ENCODE results near the gene NUP214. TPM values are rescaled to one million over a fixed set of nuclear protein-coding genes. Genes with fewer than 3 reads are reported as not detected.
"Not testable (repeated sequence)": the region's sequence is repeated elsewhere in the genome, so short reads cannot be mapped to it uniquely, and the experiment has no call there.

NUP214 gene
- total RNA-seq, 2 experiments from 2014 or later, result 45.5 to 49.9 TPM

DNA sequence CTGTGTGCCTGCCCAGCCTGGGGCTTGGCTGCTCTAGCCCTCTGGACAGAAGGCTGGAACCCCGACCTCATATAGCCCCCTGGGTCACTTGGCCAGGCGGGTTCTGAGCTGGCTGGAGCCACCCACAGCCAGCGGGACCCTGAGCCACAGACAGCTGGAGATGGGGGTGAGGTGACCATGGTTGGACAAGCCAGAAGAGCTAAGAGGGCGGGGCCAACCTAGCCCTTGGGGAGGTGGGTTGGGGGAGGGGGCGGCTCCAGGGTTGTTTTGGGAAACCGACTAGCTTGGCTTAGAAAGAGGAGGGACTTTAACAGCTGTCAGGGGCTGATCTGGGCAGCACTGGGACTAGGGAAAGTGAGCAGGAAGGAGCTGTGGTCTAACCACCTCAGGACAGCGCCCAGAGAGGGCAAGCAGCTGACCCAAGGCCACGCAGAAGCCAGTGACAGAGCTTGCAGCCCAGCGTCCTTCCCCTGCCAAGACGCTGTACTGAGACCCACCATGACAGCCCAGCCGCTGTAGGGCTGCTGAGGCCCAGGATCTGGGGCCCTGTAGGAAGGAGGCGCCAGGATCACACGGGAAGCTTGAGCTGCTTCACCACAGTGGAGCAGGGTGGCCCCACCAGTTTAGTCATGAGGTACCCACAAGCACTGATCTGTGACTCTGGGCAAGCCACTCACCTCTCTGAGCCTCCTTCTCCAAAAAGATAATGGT, 26.8 kb upstream of the NUP214 start:
- no peaks in the 10 kb centered on the region for H3K9me3 Mint-ChIP-seq
- H3K4me1 Mint-ChIP-seq (ENCODE audit: low read depth), result peaks cover 7% of the 10 kb centered on the region
- no peak overlapping the region for H3K4me3 Mint-ChIP-seq
- CTCF ChIA-PET, result interaction anchor here (1.4 kb wide), 1 partner anchor 41 kb away, joined by 5 read pairs; no protein-coding TSS in a partner anchor
- H3K27ac Mint-ChIP-seq, result no peak overlapping the region
- intact Hi-C loops (cut with micrococcal nuclease), result no loop called here
- no peak for DNase-seq
- H3K27me3 Mint-ChIP-seq, result peaks cover 27% of the 10 kb centered on the region
- no peaks in the 10 kb centered on the region for H3K36me3 Mint-ChIP-seq
- POLR2A ChIA-PET, result interaction anchor here (1.0 kb wide), 1 partner anchor 27 kb away, joined by 3 read pairs; the partner anchor contains the start of gene NUP214

DNA sequence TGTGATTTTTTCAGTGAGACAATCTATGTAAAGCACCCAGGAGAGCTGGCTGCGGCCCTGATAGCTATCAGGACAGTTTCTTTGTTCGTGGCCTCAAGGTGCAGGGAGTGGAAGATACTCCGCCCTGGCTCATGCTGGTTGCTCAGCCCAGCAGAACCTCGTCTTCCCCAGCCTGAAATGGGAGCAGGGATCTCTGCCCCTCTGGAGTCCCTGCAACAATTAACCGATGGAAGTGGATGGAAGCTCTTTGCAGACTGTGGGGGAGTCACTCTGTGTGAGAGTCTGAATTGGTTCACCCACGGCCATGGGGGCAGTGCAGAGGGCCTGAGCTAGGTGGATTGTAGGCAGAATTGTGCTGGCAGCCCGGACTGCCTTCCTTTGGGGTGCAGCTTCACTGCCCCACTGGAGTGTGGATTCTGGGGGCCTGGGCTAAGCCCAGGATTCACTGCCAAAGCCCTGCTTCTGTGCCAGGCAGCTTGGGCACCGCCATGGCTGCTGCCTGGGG, 26.2 kb upstream of the NUP214 start:
- no peak overlapping the region for H3K27ac Mint-ChIP-seq
- CTCF ChIA-PET, result interaction anchor here (1.4 kb wide), 1 partner anchor 41 kb away, joined by 5 read pairs; no protein-coding TSS in a partner anchor
- POLR2A ChIA-PET, result interaction anchor here (1.0 kb wide), 1 partner anchor 26 kb away, joined by 3 read pairs; the partner anchor contains the start of gene NUP214
- no peak overlapping the region for H3K4me3 Mint-ChIP-seq
- H3K36me3 Mint-ChIP-seq, result no peaks in the 10 kb centered on the region
- peaks cover 7% of the 10 kb centered on the region for H3K4me1 Mint-ChIP-seq (ENCODE audit: low read depth)
- intact Hi-C loops (cut with micrococcal nuclease), result no loop called here
- no peaks in the 10 kb centered on the region for H3K9me3 Mint-ChIP-seq
- DNase-seq, result no peak
- peaks cover 27% of the 10 kb centered on the region for H3K27me3 Mint-ChIP-seq

DNA sequence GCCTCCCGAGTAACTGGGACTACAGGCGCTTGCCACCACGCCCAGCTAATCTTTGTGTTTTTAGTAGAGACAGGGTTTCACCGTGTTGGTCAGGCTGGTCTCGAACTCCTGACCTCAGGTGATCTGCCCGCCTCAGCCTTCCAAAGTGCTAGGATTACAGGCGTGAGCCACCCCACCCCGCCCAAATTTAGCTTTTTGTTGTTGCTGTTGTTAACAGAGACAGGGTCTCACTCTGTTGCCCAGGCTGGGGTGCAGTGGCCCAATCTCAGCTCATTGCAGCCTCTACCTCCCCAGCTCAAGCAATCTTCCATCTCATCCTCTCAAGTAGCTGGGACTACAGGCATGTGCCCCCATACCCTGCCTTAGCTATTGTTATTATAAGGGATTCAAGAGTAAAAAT, 25.5 kb upstream of the NUP214 start:
- intact Hi-C loops (cut with micrococcal nuclease); H3K27ac Mint-ChIP-seq; H3K4me1 Mint-ChIP-seq (ENCODE audit: low read depth); H3K4me3 Mint-ChIP-seq; DNase-seq; POLR2A ChIA-PET; H3K36me3 Mint-ChIP-seq; H3K9me3 Mint-ChIP-seq; CTCF ChIA-PET: not testable (repeated sequence)
- H3K27me3 Mint-ChIP-seq, result peaks cover 20% of the 10 kb centered on the region

DNA sequence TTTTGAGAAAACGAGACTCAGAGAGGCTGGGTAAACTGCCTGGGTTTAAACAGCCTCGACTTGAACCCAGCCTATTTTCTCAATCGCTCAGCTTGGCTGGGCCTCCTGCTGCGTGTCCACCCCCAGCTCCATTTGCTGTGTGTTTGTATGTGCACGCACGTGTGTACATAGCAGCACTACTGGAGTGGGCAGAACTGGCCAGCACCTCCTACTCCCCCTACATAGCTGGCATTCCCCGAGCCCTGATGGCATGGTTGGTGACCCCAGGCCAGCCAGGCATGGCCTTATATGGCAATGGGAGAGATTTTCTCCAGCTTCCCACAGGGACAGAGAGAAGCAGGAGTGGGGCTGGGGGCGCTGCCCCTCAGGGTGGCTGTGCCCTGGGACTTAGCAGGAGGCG, 24.9 kb upstream of the NUP214 start:
- CTCF ChIA-PET, result no interaction called here
- POLR2A ChIA-PET, result no interaction called here
- DNase-seq, result no peak

DNA sequence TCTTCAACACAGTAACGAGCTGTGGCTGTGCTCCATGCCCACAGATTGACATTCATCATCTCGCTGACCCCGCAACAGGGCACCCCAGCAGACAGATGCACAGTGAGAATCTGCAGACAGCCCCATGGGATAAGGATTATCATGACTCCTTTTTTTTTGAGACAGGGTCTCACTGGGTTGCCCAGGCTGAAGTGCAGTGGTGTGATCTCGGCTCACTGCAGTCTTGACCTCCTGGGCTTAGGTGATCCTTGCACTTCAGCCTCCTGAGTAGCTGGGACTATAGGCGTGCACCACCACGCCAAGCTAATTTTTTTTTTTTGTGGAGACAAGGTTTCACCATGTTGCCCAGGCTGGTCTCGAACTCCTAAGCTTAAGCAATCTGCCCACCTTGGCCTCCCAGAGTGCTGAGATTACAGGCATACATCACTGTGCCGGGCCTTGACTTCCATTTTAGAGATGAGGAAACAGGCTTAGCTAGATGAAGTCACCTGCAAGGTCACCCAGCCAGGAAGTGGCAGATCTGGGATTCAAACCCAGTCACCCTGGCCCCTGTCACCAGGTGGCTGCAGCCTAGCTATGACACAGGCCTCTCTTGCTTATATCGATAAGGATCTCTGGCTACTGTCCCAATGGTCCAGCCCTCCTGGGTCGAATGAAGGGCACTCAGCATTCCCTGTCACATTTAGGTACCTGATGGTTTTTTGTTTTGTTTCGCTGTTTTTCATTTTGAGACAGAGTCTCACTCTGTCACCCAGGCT, 24.0 kb upstream of the NUP214 start:
- no peaks in the 10 kb centered on the region for H3K36me3 Mint-ChIP-seq
- H3K4me3 Mint-ChIP-seq, result no peak overlapping the region
- CTCF ChIA-PET, result no interaction called here
- intact Hi-C loops (cut with micrococcal nuclease), result no loop called here
- POLR2A ChIA-PET, result no interaction called here
- H3K9me3 Mint-ChIP-seq, result no peaks in the 10 kb centered on the region
- peaks cover 4% of the 10 kb centered on the region for H3K4me1 Mint-ChIP-seq (ENCODE audit: low read depth)
- no peak overlapping the region for H3K27ac Mint-ChIP-seq
- peaks cover 9% of the 10 kb centered on the region for H3K27me3 Mint-ChIP-seq
- DNase-seq, result no peak

More for the DNA sequence above, 24.9 kb upstream of the NUP214 start:
- Mint-ChIP-seq H3K27me3 (peaks cover 15% of the 10 kb centered on the region), H3K36me3 (no peaks in the 10 kb centered on the region), H3K27ac (no peak overlapping the region), H3K9me3 (no peaks in the 10 kb centered on the region), H3K4me3 (no peak overlapping the region), H3K4me1 (ENCODE audit: low read depth) (peaks cover 7% of the 10 kb centered on the region)
- intact Hi-C loops (cut with micrococcal nuclease), result no loop called here

DNA sequence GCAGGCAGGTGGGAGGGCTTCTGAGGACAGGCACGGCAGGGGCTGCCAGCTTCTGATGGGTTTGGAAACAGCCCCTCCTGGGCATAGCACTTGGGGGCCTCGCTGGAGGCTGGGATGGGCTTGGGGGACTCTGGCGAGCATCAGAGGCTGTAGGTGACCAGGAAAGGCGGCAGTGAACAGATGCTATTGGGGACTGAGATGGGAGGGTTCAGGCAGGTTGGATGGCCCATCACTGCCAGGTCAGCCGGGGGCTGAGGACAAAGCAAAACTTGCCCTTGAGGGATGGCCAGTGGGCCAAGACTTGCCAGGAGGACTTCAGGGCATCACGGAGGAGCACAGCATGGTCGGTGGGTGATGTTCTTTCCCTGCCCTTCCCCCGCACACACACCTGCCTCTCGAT, 22.4 kb upstream of the NUP214 start:
- no peak for DNase-seq
- intact Hi-C loops (cut with micrococcal nuclease), result no loop called here
- no peaks in the 10 kb centered on the region for H3K36me3 Mint-ChIP-seq
- H3K27me3 Mint-ChIP-seq, result no peaks in the 10 kb centered on the region
- no peaks in the 10 kb centered on the region for H3K9me3 Mint-ChIP-seq
- no peaks in the 10 kb centered on the region for H3K4me1 Mint-ChIP-seq (ENCODE audit: low read depth)
- no peak overlapping the region for H3K27ac Mint-ChIP-seq
- POLR2A ChIA-PET, result no interaction called here
- H3K4me3 Mint-ChIP-seq, result no peak overlapping the region
- CTCF ChIA-PET, result no interaction called here

DNA sequence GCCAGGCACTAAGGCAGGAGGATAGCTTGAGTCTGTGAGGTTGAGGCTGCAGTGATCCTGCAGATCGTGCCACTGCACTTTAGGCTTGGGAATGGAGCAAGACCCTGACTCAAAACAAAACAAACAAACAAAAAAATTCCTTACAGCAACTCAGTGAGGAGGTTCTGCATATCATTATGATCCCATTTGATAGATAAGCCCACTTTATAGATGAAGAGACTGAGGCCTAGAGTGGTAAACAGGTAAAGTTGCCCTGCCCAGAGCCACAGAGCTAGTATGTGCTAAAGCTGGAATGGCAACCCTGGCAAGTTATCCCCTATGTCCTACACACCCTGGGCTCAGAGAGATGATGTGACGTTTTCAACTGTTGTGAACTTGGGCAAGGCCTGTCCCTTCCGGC, 21.9 kb upstream of the NUP214 start:
- H3K36me3 Mint-ChIP-seq, result no peaks in the 10 kb centered on the region
- H3K4me1 Mint-ChIP-seq (ENCODE audit: low read depth), result no peaks in the 10 kb centered on the region
- no peaks in the 10 kb centered on the region for H3K9me3 Mint-ChIP-seq
- H3K27ac Mint-ChIP-seq, result no peak overlapping the region
- ChIA-PET POLR2A (no interaction called here), CTCF (no interaction called here)
- intact Hi-C loops (cut with micrococcal nuclease), result no loop called here
- H3K4me3 Mint-ChIP-seq, result no peak overlapping the region
- no peak for DNase-seq
- H3K27me3 Mint-ChIP-seq, result no peaks in the 10 kb centered on the region

DNA sequence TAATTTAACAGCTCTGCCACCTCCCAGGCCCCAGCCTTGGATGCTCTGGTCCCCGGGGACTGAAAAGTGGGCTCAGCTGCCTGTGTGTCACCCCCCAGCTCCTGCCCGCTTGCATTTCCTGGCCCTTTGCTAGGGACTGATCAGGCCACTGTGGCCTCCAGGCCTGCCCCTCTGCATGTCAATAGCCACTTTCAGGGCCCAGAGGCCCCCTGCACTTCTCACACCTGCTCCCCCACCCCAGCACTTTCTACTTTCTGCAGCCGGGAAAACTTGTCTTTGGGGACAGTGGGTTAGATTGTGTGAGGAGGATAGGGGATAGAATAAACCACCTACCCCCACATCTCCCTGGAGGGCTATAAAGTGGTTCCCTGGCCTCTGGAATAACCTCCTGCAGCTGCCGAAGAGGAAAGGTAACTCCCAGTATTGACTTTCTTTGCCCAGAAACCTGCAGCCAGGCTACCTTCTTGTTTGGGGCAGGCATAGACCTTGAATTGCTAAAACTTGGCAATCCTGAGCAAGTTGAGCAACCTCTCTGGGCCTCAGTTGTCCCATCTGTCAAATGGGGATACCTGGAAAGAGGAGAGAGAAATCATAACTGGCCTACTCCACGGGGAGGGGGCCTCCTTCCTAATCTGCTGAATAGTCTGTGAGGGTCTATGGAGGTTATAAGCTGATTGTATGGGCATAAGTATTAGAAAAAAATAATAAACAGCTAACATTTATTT, 21.2 kb upstream of the NUP214 start:
- DNase-seq, result no peak
- ChIA-PET CTCF (interaction anchor here (0.6 kb wide), 1 partner anchor 351 kb away, joined by 3 read pairs; no protein-coding TSS in a partner anchor), POLR2A (no interaction called here)
- Mint-ChIP-seq H3K4me1 (ENCODE audit: low read depth) (no peaks in the 10 kb centered on the region), H3K4me3 (no peak overlapping the region), H3K27ac (no peak overlapping the region), H3K9me3 (no peaks in the 10 kb centered on the region), H3K27me3 (no peaks in the 10 kb centered on the region), H3K36me3 (no peaks in the 10 kb centered on the region)
- intact Hi-C loops (cut with micrococcal nuclease), result no loop called here

DNA sequence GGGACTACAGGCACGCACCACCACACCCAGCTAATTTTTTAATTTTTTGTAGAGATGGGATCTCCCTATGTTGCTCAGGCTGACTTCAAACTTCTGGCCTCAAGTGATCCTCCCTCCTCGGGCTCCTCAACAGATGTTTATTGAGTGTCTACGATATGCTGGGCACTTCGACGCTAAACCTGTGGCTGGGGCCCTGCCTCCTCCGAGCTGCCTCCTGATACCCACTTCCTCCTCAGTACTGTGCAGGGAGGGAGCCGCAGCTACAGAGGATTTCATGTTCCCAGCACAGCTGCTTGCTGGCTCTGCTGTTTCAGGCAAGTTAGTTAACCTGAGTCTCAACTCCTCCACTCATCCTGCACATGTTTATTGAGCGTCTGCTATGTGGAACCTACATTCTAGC, 19.4 kb upstream of the NUP214 start:
- H3K27me3 Mint-ChIP-seq, result peaks cover 1% of the 10 kb centered on the region
- intact Hi-C loops (cut with micrococcal nuclease), result no loop called here
- no peak for DNase-seq
- ChIA-PET POLR2A (interaction anchor here (1.1 kb wide), 1 partner anchor 9 kb away, joined by 3 read pairs; no protein-coding TSS in a partner anchor), CTCF (no interaction called here)
- no peak overlapping the region for H3K4me3 Mint-ChIP-seq
- no peaks in the 10 kb centered on the region for H3K36me3 Mint-ChIP-seq
- H3K9me3 Mint-ChIP-seq, result no peaks in the 10 kb centered on the region
- no peaks in the 10 kb centered on the region for H3K4me1 Mint-ChIP-seq (ENCODE audit: low read depth)
- H3K27ac Mint-ChIP-seq, result no peak overlapping the region

DNA sequence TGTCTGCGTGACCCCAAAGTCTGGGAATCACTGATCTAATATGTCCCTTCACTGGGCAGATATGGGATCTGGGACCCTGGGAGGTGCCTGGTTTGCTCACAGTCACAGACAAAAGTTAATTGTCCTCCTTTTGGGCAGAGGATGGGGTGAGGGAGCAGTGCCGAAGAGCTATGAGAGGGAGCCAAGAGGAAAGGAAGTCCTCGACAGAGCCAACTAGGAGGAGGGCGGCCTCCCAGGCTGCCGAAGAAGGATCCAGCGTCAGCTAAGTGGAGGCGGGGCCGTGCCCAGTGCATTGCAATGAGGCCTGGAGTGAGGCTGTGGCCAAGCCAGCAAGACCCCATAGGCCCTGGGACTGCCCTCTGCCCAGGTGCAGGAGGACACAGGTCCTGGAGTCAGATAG, 17.6 kb upstream of the NUP214 start:
- Mint-ChIP-seq H3K27ac (no peak overlapping the region), H3K27me3 (peaks cover 3% of the 10 kb centered on the region), H3K4me1 (ENCODE audit: low read depth) (no peaks in the 10 kb centered on the region), H3K36me3 (no peaks in the 10 kb centered on the region), H3K9me3 (no peaks in the 10 kb centered on the region), H3K4me3 (no peak overlapping the region)
- DNase-seq, result no peak
- intact Hi-C loops (cut with micrococcal nuclease), result no loop called here
- POLR2A ChIA-PET, result no interaction called here
- CTCF ChIA-PET, result interaction anchor here (1.0 kb wide), 1 partner anchor 237 kb away, joined by 3 read pairs; no protein-coding TSS in a partner anchor

DNA sequence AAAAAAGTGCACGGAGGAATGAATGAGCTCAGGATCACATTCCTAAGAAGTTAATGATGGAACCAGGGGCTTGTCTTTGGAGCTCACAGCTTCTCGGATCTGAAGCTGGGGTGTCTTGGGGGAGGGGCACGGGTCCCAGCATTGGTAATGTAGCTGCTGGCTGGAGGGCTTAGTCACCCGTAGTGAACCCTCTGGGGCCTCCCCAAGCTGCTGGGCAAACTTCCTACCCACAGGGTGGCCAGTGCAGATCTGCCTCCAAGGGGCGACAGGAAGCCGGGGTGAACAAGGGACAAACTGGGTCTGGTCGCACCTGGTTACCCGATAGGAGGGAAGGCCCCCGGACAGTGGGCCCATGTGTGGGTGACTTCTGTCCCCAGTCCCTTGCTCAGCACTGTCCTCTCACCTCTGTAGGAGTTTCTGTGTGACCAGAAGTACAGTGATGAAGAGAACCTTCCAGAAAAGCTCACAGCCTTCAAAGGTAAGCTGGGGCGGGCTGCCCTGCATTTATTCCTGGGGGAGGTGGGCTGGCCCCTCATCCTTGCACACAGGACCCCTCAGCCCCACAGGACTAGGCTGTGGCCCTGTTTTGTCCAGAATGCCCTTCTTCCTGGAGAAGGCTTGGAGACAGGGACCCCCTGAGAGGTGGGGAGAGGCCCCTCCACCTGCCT, 14.1 kb upstream of the NUP214 start:
- Mint-ChIP-seq H3K4me3 (no peak overlapping the region), H3K4me1 (ENCODE audit: low read depth) (no peaks in the 10 kb centered on the region), H3K27me3 (peaks cover 4% of the 10 kb centered on the region), H3K9me3 (no peaks in the 10 kb centered on the region), H3K36me3 (no peaks in the 10 kb centered on the region), H3K27ac (no peak overlapping the region)
- POLR2A ChIA-PET, result no interaction called here
- CTCF ChIA-PET, result no interaction called here
- no peak for DNase-seq
- intact Hi-C loops (cut with micrococcal nuclease), result no loop called here

DNA sequence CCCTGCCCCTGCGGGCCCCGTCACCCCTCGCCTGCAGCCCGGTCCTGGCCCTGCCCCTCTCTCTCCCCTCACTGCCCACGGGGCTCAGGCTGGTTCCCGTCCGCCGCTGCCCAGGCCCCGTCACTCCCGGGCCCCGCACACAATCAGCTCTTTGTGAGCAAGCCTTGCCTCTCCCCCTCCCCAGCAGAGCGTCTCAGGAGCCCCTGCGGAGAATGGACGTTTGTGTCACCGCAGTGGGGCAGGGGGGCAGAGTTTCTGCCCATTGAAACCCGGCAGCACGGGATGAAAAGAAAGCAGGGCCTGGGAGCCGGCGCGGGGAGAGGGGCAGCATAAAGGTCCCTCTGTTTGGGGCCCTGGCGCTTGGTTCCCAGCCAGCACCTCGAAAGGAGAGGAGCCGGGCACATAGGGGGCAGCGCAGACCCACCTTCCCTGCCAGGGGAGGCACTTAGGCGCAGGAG, 13.5 kb upstream of the NUP214 start:
- POLR2A ChIA-PET, result no interaction called here
- H3K27me3 Mint-ChIP-seq, result peaks cover 4% of the 10 kb centered on the region
- no peak overlapping the region for H3K27ac Mint-ChIP-seq
- CTCF ChIA-PET, result no interaction called here
- no peaks in the 10 kb centered on the region for H3K9me3 Mint-ChIP-seq
- H3K4me3 Mint-ChIP-seq, result no peak overlapping the region
- no peaks in the 10 kb centered on the region for H3K4me1 Mint-ChIP-seq (ENCODE audit: low read depth)
- no peaks in the 10 kb centered on the region for H3K36me3 Mint-ChIP-seq
- intact Hi-C loops (cut with micrococcal nuclease), result no loop called here
- DNase-seq, result no peak

Measured in activated CD4-positive, alpha-beta memory T cell treated with anti-CD3 and anti-CD28 coated beads for 36 hours (primary cell).